Trophoblast cell (in vitro differentiated cells and primary cell): Measurements from ENCODE around the gene SHROOM3.

Experiments used
- DNase-seq, 2 donors: peaks; one replicate each; pipeline ENCODE4 v3.0.0-alpha.2; 2016
- H2AFZ ChIP-seq: 2 replicates; pipeline ENCODE4 v1.6.1; 2013; ENCODE audit warnings: low read length, moderate library complexity, mild to moderate bottlenecking; ENCODE audit not compliant: insufficient read depth, poor library complexity
- H2AK5ac ChIP-seq: 2 replicates; pipeline ENCODE4 v1.6.1; 2013; ENCODE audit warnings: mild to moderate bottlenecking, low read length
- H2BK120ac ChIP-seq: 2 replicates; pipeline ENCODE4 v1.6.1; 2013; ENCODE audit warnings: low read length, mild to moderate bottlenecking, moderate library complexity; ENCODE audit not compliant: insufficient read depth, poor library complexity
- H2BK12ac ChIP-seq: 2 replicates; pipeline ENCODE4 v1.6.1; 2013; ENCODE audit warnings: mild to moderate bottlenecking, low read length, moderate library complexity
- H2BK5ac ChIP-seq: 2 replicates; pipeline ENCODE4 v1.6.1; 2013; ENCODE audit warnings: low read length, low read depth, moderate library complexity, mild to moderate bottlenecking; ENCODE audit not compliant: poor library complexity
- H3K14ac ChIP-seq: 2 replicates; pipeline ENCODE4 v1.6.1; 2013; ENCODE audit warnings: mild to moderate bottlenecking, low read length
- H3K18ac ChIP-seq: 2 replicates; pipeline ENCODE4 v1.6.1; 2013; ENCODE audit warnings: mild to moderate bottlenecking, low read length
- H3K23ac ChIP-seq: 2 replicates; pipeline ENCODE4 v1.6.1; 2013; ENCODE audit warnings: low read length
- H3K27ac ChIP-seq: 2 replicates; pipeline ENCODE4 v1.5.1; 2013; ENCODE audit warnings: low read depth, mild to moderate bottlenecking, inconsistent platforms, low read length, moderate library complexity
- H3K27me3 ChIP-seq: 2 replicates; pipeline ENCODE4 v1.6.1; 2013; ENCODE audit warnings: inconsistent platforms, mild to moderate bottlenecking, low read length, moderate library complexity; ENCODE audit not compliant: insufficient read depth
- H3K36me3 ChIP-seq, 2 experiments: 1 replicate in 1 of 2; 2 replicates in 1 of 2; pipeline ENCODE4 v1.6.1; 2013; ENCODE audit warnings: low read length in 2 of 2, mild to moderate bottlenecking in 2 of 2, moderate library complexity in 1 of 2; ENCODE audit not compliant: insufficient read depth in 2 of 2, control insufficient read depth in 1 of 2
- H3K4ac ChIP-seq: 2 replicates; pipeline ENCODE4 v1.6.1; 2013; ENCODE audit warnings: low read depth, mild to moderate bottlenecking, low read length, moderate library complexity
- H3K4me1 ChIP-seq, 2 experiments: 1 replicate in 1 of 2; 2 replicates in 1 of 2; pipeline ENCODE4 v1.6.1; 2013; ENCODE audit warnings: low read length in 2 of 2, mild to moderate bottlenecking in 2 of 2, moderate library complexity in 1 of 2; ENCODE audit not compliant: insufficient read depth in 2 of 2, control insufficient read depth in 1 of 2
- H3K4me2 ChIP-seq: 2 replicates; pipeline ENCODE4 v1.6.1; 2013; ENCODE audit warnings: inconsistent platforms, mild to moderate bottlenecking, low read length, moderate library complexity
- H3K4me3 ChIP-seq: 2 replicates; pipeline ENCODE4 v1.5.1; 2013; ENCODE audit warnings: mild to moderate bottlenecking, low read depth, low read length, inconsistent platforms
- H3K79me1 ChIP-seq: one replicate; pipeline ENCODE4 v1.6.1; 2013; ENCODE audit warnings: low read length
- H3K79me2 ChIP-seq: 2 replicates; pipeline ENCODE4 v1.6.1; 2013; ENCODE audit warnings: low read length, mild to moderate bottlenecking; ENCODE audit not compliant: control insufficient read depth, insufficient read depth, poor library complexity
- H3K9ac ChIP-seq: 2 replicates; pipeline ENCODE4 v1.6.1; 2013; ENCODE audit warnings: mild to moderate bottlenecking, low read length
- H3K9me3 ChIP-seq: 2 replicates; pipeline ENCODE4 v1.6.1; 2013; ENCODE audit warnings: low read depth, mild to moderate bottlenecking, control low read depth, inconsistent platforms, low read length; ENCODE audit not compliant: insufficient read depth
- H4K12ac ChIP-seq: 2 replicates; pipeline ENCODE4 v1.6.1; 2013; ENCODE audit warnings: low read depth, mild to moderate bottlenecking, low read length, moderate library complexity
- H4K8ac ChIP-seq: 2 replicates; pipeline ENCODE4 v1.6.1; 2013; ENCODE audit warnings: low read depth, mild to moderate bottlenecking, low read length, moderate library complexity
- H4K91ac ChIP-seq: one replicate; pipeline ENCODE4 v1.6.1; 2013; ENCODE audit warnings: low read depth, mild to moderate bottlenecking, low read length, moderate library complexity
- WGBS: extraction: QIAGEN DNeasy Blood & Tissue Kit; methylation state at CpG from one replicate; pipeline ENCODE4 v1.1.7; 2013; ENCODE audit warnings: missing lambda C conversion rate; ENCODE audit not compliant: insufficient read length, insufficient coverage; ENCODE audit errors: extremely low coverage; 5-methylcytosine and 5-hydroxymethylcytosine counted together

Gene SHROOM3

GRCh38 chr4:76657443-76657842, 222.4 kb downstream of the SHROOM3 start:
- H3K4me3 ChIP-seq = no peak overlapping the region

GRCh38 chr4:76658231-76659102, 223.4 kb downstream of the SHROOM3 start:
- H2BK120ac ChIP-seq = peak overlapping the region; percentile 25
- H3K4ac ChIP-seq = no peak overlapping the region
- H3K36me3 ChIP-seq = no peaks in the 10 kb centered on the region
- no peak overlapping the region for H2AK5ac ChIP-seq
- peak overlapping the region; percentile 90 for H2BK12ac ChIP-seq
- no peak overlapping the region for H3K4me3 ChIP-seq
- H4K12ac ChIP-seq = no peak overlapping the region
- H4K91ac ChIP-seq = peak overlapping the region; percentile 85
- H2BK5ac ChIP-seq = no peak overlapping the region
- peaks cover 3% of the 10 kb centered on the region for H3K79me2 ChIP-seq
- WGBS = no CpG with 5 or more reads among the region's 3 CpGs
- no peak overlapping the region for H3K27ac ChIP-seq
- H4K8ac ChIP-seq = no peak overlapping the region
- H3K23ac ChIP-seq = no peak overlapping the region
- H3K4me1 ChIP-seq = peaks cover 11 to 26% of the 10 kb centered on the region in 2 experiments
- H3K14ac ChIP-seq = no peak overlapping the region
- peaks cover 20% of the 10 kb centered on the region for H3K79me1 ChIP-seq
- H3K18ac ChIP-seq = no peak overlapping the region
- no peaks in the 10 kb centered on the region for H3K27me3 ChIP-seq
- H3K4me2 ChIP-seq = no peak overlapping the region
- H3K9ac ChIP-seq = no peak overlapping the region
- H2AFZ ChIP-seq = no peak overlapping the region
- H3K9me3 ChIP-seq = no peaks in the 10 kb centered on the region
- peak; percentile 13 to 63 for DNase-seq

More at GRCh38 chr4:76657443-76657842, 222.4 kb downstream of the SHROOM3 start:
- Histone ChIP-seq H3K14ac (peak overlapping the region; percentile 92), H3K23ac (no peak overlapping the region), H4K8ac (peak overlapping the region; percentile 84), H3K4me1 (peaks cover 11 to 26% of the 10 kb centered on the region in 2 experiments), H2AK5ac (peak overlapping the region; percentile 93), H3K4ac (peak overlapping the region; percentile 47), H2BK12ac (peak overlapping the region; percentile 98), H3K79me1 (peaks cover 20% of the 10 kb centered on the region), H4K12ac (no peak overlapping the region), H2BK120ac (peak overlapping the region; percentile 89), H3K79me2 (peaks cover 3% of the 10 kb centered on the region), H3K27ac (peak overlapping the region; percentile 64), H3K18ac (peak overlapping the region; percentile 92), H3K9me3 (no peaks in the 10 kb centered on the region), H4K91ac (peak overlapping the region; percentile 91), H2BK5ac (peak overlapping the region; percentile 92), H2AFZ (no peak overlapping the region), H3K27me3 (no peaks in the 10 kb centered on the region), H3K4me2 (no peak overlapping the region), H3K9ac (no peak overlapping the region), H3K36me3 (no peaks in the 10 kb centered on the region)
- DNase-seq = no peak
- no CpG with 5 or more reads among the region's 2 CpGs for WGBS

GRCh38 chr4:76659103-76659490, 224.1 kb downstream of the SHROOM3 start:
- Histone ChIP-seq H2AK5ac (peak overlapping the region; percentile 59), H2BK5ac (peak overlapping the region; percentile 62), H3K79me1 (peaks cover 20% of the 10 kb centered on the region), H3K4me2 (no peak overlapping the region), H3K14ac (peak overlapping the region; percentile 40), H3K4me3 (no peak overlapping the region), H3K27ac (no peak overlapping the region), H3K9me3 (no peaks in the 10 kb centered on the region), H3K23ac (no peak overlapping the region), H4K12ac (no peak overlapping the region), H3K27me3 (no peaks in the 10 kb centered on the region), H2BK12ac (peak overlapping the region; percentile 50), H3K4ac (no peak overlapping the region), H4K8ac (no peak overlapping the region), H2BK120ac (peak overlapping the region; percentile 25), H3K18ac (peak overlapping the region; percentile 61), H3K4me1 (peaks cover 11 to 21% of the 10 kb centered on the region in 2 experiments), H4K91ac (peak overlapping the region; percentile 10), H3K36me3 (no peaks in the 10 kb centered on the region), H3K79me2 (peaks cover 3% of the 10 kb centered on the region), H2AFZ (no peak overlapping the region), H3K9ac (no peak overlapping the region)
- DNase-seq = no peak
- no CpG with 5 or more reads among the region's 1 CpG for WGBS

GRCh38 chr4:76663824-76664223, 228.8 kb downstream of the SHROOM3 start:
- no peak overlapping the region for H4K91ac ChIP-seq
- no peak overlapping the region for H3K27ac ChIP-seq
- H3K18ac ChIP-seq = no peak overlapping the region
- H3K9ac ChIP-seq = no peak overlapping the region
- H3K4me1 ChIP-seq = peaks cover 2 to 3% of the 10 kb centered on the region in 2 experiments
- no peaks in the 10 kb centered on the region for H3K36me3 ChIP-seq
- H2AK5ac ChIP-seq = no peak overlapping the region
- H3K27me3 ChIP-seq = no peaks in the 10 kb centered on the region
- no peak overlapping the region for H2AFZ ChIP-seq
- no peak overlapping the region for H3K4me2 ChIP-seq
- H3K23ac ChIP-seq = no peak overlapping the region
- peaks cover 5% of the 10 kb centered on the region for H3K79me1 ChIP-seq
- H4K12ac ChIP-seq = no peak overlapping the region
- no peaks in the 10 kb centered on the region for H3K9me3 ChIP-seq
- no peak overlapping the region for H3K14ac ChIP-seq
- no peak overlapping the region for H2BK120ac ChIP-seq
- H2BK12ac ChIP-seq = no peak overlapping the region
- H3K4ac ChIP-seq = no peak overlapping the region
- H2BK5ac ChIP-seq = no peak overlapping the region
- WGBS = no CpG with 5 or more reads among the region's 1 CpG
- H4K8ac ChIP-seq = no peak overlapping the region
- H3K4me3 ChIP-seq = no peak overlapping the region
- H3K79me2 ChIP-seq = no peaks in the 10 kb centered on the region
- peak; percentile 80 to 91 for DNase-seq
